Activated T-cell treated with anti-CD3 and anti-CD28 coated beads, Interleukin-2, amount 50 U/mL, for 72 hours (primary cell): Measurements from ENCODE around the gene VARS2. TPM values are rescaled to one million over a fixed set of nuclear protein-coding genes. Genes with fewer than 3 reads are reported as not detected.
"Not testable (repeated sequence)": the region's sequence is repeated elsewhere in the genome, so short reads cannot be mapped to it uniquely, and the experiment has no call there.

Experiments used
- ATAC-seq, 2 donors: fragments of 150-1000 bp; cut with Tn5 transposase; replicated peaks in 1 of 2; 2 replicates each; pipeline ENCODE4 v1.10.0; 2021; ENCODE audit warnings: moderate library complexity in 2 of 2, mild to moderate bottlenecking in 1 of 2
- DNase-seq, 2 donors: peaks; one replicate each; pipeline ENCODE4 v3.0.0; 2021 to 2022; ENCODE audit warnings: mixed read lengths in 1 of 2
- H3K27ac Mint-ChIP-seq: one replicate; pipeline ENCODE4 v1.8.0; 2022; ENCODE audit warnings: mild to moderate bottlenecking, moderate library complexity, mixed read lengths
- H3K27me3 Mint-ChIP-seq: one replicate; pipeline ENCODE4 v1.8.0; 2022; ENCODE audit warnings: low read depth, mixed read lengths
- H3K36me3 Mint-ChIP-seq, 2 donors: one replicate each; pipeline ENCODE4 v1.8.0; 2022; ENCODE audit warnings: mixed read lengths in 2 of 2, mild to moderate bottlenecking in 1 of 2; ENCODE audit not compliant: insufficient read depth in 2 of 2
- H3K4me1 Mint-ChIP-seq: one replicate; pipeline ENCODE4 v1.8.0; 2022; ENCODE audit warnings: low read depth, mixed read lengths
- H3K4me3 Mint-ChIP-seq, 2 donors: one replicate each; pipeline ENCODE4 v1.8.0; 2022; ENCODE audit warnings: mild to moderate bottlenecking in 2 of 2, mixed read lengths in 2 of 2, moderate library complexity in 2 of 2
- H3K9me3 Mint-ChIP-seq, 2 donors: one replicate each; pipeline ENCODE4 v1.8.0; 2022; ENCODE audit warnings: mixed read lengths in 2 of 2
- total RNA-seq, 2 donors: library from RNA; stranded (reverse); gene quantifications; one replicate each; pipeline ENCODE4 v1.2.3, GENCODE V29; 2022

VARS2 gene
- total RNA-seq, 2 donors from 2014 or later: 47.3 to 54.9 TPM

DNA sequence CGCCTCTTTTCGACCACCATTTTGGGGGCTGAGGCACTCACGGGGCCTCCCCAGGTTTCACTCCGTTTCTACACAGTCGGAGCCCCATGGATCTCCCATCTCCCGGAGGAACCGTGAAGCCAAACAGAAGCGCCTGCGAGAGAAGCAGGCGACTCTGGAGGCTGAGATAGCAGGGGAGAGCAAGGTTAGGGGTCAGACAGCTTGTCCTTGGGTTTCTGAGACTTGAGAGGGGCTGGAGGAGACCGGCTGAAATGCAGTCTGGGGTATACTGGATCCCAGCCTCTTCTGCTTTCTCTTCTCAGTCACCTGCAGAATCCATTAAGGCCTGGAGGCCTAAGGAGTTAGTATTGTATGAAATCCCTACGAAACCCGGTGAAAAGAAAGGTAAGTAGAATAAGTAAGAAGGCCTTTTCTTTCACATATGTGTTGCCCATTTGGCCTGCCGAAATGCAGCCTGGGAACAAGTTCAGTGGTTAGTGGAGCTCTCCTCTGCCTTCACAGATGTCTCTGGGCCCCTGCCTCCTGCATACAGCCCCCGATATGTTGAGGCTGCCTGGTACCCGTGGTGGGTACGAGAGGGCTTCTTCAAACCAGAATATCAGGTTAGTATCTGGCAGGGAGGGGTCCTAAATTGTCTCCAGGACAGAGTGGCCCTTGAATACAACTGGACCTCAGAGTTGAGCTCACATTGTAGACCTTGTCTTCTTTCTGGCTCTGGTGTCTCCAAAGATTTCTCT is 984 bp downstream of the VARS2 start:
- no peak for DNase-seq
- peaks cover 3 to 20% of the 10 kb centered on the region in 2 donors for H3K36me3 Mint-ChIP-seq
- H3K4me1 Mint-ChIP-seq: peaks cover 42% of the 10 kb centered on the region
- H3K27me3 Mint-ChIP-seq: no peaks in the 10 kb centered on the region
- peak overlapping the region; percentile 75 for H3K27ac Mint-ChIP-seq
- no peaks in the 10 kb centered on the region for H3K9me3 Mint-ChIP-seq
- ATAC-seq: no peak
- H3K4me3 Mint-ChIP-seq: peak overlapping the region; percentile 88 to 95

DNA sequence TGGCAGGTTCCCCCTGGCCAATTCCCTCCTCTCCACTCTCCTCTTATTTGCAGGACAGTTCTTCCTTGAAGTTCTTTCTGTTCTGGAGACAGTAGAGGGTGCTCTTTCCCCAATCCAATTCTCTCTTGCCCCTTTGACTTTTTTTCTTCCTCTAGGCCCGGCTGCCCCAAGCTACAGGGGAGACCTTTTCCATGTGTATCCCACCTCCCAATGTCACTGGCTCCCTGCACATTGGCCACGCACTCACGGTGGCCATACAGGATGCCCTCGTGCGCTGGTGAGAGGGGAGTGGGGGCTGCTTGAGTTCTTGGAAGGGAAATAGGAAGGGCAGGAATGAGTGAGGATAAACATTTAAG is 1.5 kb downstream of the VARS2 start:
- Mint-ChIP-seq H3K4me3 (peak overlapping the region; percentile 88 to 95), H3K27me3 (no peaks in the 10 kb centered on the region), H3K36me3 (peaks cover 3 to 22% of the 10 kb centered on the region in 2 donors), H3K27ac (no peak overlapping the region), H3K4me1 (peaks cover 42% of the 10 kb centered on the region), H3K9me3 (no peaks in the 10 kb centered on the region)
- DNase-seq (peak in 1 of 2 donors; percentile 18), ATAC-seq (no peak)

DNA sequence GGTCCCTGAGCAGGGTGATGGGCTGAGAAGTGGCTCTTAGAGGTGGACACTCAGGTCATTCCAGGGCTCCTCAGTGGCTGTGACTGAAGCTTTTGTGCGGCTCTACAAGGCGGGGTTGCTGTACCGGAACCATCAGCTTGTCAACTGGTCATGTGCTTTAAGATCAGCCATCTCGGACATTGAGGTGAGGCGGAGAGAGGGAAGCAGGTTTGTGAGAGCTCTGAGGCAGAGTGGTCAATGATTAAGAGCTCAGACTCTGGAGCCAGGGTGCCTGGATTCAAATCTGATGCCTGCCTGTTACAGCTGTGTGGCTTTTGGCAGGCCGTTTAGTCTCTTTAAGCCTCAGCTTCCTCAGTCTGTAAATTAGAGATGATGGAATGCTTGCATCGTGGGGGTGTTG is 3.0 kb downstream of the VARS2 start:
- Mint-ChIP-seq H3K27ac (no peak overlapping the region), H3K4me1 (peaks cover 33% of the 10 kb centered on the region), H3K27me3 (no peaks in the 10 kb centered on the region), H3K4me3 (no peak overlapping the region), H3K9me3 (no peaks in the 10 kb centered on the region), H3K36me3 (peaks cover 3 to 22% of the 10 kb centered on the region in 2 donors)
- ATAC-seq (no peak), DNase-seq (no peak)

DNA sequence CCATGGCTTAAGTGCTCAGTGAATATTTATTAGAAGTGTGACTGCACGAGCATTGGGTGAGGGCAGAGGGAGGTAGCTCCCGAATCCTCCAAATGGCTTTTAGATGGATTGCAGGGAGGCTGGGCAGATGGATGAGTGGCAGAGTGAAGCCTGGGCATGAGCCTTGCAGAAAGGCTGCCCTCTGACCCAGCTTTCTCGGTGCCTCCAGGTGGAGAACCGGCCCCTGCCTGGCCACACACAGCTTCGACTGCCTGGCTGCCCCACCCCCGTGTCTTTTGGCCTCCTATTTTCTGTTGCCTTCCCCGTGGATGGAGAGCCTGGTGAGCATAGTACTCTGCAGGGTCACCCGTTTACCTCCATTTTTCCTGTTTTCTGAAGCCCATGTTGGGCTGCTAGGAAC is 3.4 kb downstream of the VARS2 start:
- DNase-seq (no peak), ATAC-seq (no peak)
- peaks cover 32% of the 10 kb centered on the region for H3K4me1 Mint-ChIP-seq
- H3K36me3 Mint-ChIP-seq: peaks cover 3 to 21% of the 10 kb centered on the region in 2 donors
- no peaks in the 10 kb centered on the region for H3K27me3 Mint-ChIP-seq
- no peak overlapping the region for H3K4me3 Mint-ChIP-seq
- H3K9me3 Mint-ChIP-seq: no peaks in the 10 kb centered on the region
- H3K27ac Mint-ChIP-seq: no peak overlapping the region

DNA sequence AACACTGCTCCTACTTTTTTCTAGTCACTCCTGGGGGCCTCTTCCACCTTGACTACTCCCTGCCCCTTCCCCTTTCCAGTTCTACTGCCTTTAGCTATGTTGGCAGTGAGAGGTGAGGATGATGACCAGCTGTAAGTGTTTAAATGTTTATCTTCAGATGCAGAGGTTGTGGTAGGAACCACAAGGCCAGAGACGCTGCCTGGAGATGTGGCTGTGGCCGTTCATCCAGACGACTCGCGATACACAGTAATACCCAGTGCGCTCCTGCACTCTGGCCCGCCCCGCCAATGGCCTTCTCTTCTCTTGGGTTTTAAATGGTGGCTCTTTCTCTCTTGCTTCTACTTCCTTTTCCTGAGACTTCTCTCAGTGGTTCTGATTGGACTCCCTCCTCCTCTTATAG is 4.6 kb downstream of the VARS2 start:
- Mint-ChIP-seq H3K9me3 (no peaks in the 10 kb centered on the region), H3K4me1 (peaks cover 21% of the 10 kb centered on the region), H3K27me3 (no peaks in the 10 kb centered on the region), H3K36me3 (peaks cover 3 to 13% of the 10 kb centered on the region in 2 donors), H3K4me3 (no peak overlapping the region), H3K27ac (no peak overlapping the region)
- ATAC-seq: no peak
- no peak for DNase-seq

DNA sequence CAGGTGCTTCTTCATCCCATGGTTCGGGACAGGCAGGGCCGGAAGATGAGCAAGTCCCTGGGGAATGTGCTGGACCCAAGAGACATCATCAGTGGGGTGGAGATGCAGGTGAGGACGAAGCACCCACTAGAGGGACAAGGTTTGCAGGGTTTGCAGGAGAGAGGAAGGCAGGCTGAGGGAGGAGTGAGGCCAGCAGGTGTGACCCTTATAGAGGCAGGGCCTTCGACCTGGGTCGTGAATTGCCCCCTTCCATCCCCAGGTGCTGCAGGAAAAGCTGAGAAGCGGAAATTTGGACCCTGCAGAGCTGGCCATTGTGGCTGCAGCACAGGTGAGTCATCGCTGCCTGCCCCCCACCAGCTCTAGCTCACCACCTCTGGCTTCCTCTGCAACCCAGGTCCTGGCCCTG is 8.4 kb downstream of the VARS2 start:
- peaks cover 5% of the 10 kb centered on the region for H3K4me1 Mint-ChIP-seq
- no peak overlapping the region for H3K27ac Mint-ChIP-seq
- peaks cover 1 to 15% of the 10 kb centered on the region in 2 donors for H3K36me3 Mint-ChIP-seq
- no peaks in the 10 kb centered on the region for H3K27me3 Mint-ChIP-seq
- ATAC-seq: no peak
- no peak for DNase-seq
- H3K9me3 Mint-ChIP-seq: no peaks in the 10 kb centered on the region
- no peak overlapping the region for H3K4me3 Mint-ChIP-seq

DNA sequence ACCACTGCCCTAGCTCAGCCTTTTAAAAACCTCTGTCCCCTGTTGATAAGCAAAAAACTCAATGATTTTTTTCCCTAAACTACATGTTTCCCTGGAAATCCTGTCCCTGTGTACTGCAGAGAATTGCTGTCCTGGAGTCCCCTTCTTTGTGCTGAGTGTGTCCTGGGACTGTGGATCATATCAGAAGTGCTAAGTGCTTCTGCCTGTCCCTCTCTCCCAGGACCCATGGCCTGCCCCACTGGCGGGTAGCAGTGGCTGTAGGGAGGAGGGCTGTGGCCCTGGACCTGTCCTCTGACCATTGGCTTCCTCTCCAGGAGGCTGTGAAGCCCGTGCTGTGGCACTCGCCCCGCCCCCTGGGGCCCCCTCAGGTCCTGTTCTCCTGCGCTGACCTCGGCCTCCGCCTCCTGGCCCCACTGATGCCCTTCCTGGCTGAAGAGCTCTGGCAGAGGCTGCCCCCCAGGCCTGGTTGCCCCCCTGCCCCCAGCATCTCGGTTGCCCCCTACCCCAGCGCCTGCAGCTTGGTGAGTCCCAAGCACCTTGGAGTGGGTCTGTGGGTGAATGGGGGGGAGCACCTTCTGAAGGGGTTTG is 10.1 kb downstream of the VARS2 start:
- DNase-seq, H3K9me3 Mint-ChIP-seq, H3K4me3 Mint-ChIP-seq, H3K27ac Mint-ChIP-seq, H3K4me1 Mint-ChIP-seq, ATAC-seq, H3K27me3 Mint-ChIP-seq: not testable (repeated sequence)
- H3K36me3 Mint-ChIP-seq: peaks cover 3 to 20% of the 10 kb centered on the region in 2 donors

DNA sequence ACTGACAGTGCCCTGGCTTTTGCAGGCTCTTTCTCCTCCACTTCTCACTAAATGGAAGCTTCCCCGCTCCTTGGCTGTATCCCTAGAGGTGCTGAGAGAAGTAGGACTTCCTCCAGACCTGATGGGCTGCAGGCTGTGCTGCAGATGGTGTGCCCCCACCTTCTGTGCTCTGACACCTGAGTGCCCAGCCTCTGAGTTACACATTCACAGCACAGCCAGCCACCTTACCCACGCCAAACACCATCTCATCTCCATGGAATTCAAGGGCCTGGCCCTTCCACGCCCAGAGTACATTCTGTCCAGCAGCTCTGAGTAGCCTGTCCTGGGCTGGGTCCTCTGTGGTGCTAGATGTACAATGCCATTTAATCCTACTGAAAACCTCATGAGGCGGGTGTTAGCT is 12.6 kb downstream of the VARS2 start:
- peaks cover 3 to 18% of the 10 kb centered on the region in 2 donors for H3K36me3 Mint-ChIP-seq
- H3K27me3 Mint-ChIP-seq: no peaks in the 10 kb centered on the region
- ATAC-seq (no peak), DNase-seq (no peak)
- H3K9me3 Mint-ChIP-seq: peaks cover 3 to 4% of the 10 kb centered on the region in 2 donors
- H3K27ac Mint-ChIP-seq: no peak overlapping the region
- no peak overlapping the region for H3K4me3 Mint-ChIP-seq
- no peaks in the 10 kb centered on the region for H3K4me1 Mint-ChIP-seq

DNA sequence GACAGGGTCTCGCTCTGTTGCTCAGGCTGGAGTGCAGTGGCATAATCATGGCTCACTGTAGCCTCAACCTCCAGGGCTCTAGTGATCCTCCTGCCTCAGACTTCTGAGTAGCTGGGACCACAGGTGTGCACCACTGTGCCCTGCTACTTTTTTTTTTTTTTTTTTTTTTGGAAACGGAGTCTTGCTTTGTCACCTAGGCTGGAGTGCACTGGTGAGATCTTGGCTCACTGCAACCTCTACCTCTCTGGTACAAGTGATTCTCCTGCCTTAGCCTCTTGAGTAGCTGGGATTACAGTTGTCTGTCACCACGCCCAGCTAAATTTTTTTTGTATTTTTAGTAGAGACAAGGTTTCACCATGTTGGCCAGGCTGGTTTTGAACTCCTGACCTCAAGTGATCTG is 13.0 kb downstream of the VARS2 start:
- not testable (repeated sequence) for DNase-seq, H3K9me3 Mint-ChIP-seq, H3K4me1 Mint-ChIP-seq, H3K27ac Mint-ChIP-seq, H3K4me3 Mint-ChIP-seq, H3K27me3 Mint-ChIP-seq, ATAC-seq
- peaks cover 3 to 18% of the 10 kb centered on the region in 2 donors for H3K36me3 Mint-ChIP-seq

DNA sequence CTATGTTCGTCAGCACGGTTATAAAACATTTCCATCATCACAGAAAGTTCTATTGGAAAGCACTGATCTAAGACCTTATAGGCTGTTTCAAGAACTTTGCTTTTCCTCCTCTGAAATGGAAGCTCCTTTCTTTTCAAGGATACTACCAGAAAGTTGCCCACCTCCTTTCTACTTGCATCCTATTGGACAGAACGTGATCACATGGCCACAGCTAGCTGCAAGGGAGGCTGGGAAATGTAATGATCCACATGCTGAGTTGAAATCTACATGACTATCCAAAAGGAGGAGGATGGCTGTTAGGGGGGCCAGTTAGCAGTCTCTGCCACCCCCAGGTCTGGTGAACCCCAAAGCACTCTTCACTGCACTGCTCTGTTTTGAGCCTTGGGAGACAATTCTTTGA is 14.6 kb downstream of the VARS2 start:
- H3K36me3 Mint-ChIP-seq: peaks cover 3 to 16% of the 10 kb centered on the region in 2 donors
- H3K4me1 Mint-ChIP-seq: no peaks in the 10 kb centered on the region
- peaks cover 3 to 4% of the 10 kb centered on the region in 2 donors for H3K9me3 Mint-ChIP-seq
- no peaks in the 10 kb centered on the region for H3K27me3 Mint-ChIP-seq
- ATAC-seq: no peak
- no peak overlapping the region for H3K4me3 Mint-ChIP-seq
- no peak overlapping the region for H3K27ac Mint-ChIP-seq
- DNase-seq: no peak

DNA sequence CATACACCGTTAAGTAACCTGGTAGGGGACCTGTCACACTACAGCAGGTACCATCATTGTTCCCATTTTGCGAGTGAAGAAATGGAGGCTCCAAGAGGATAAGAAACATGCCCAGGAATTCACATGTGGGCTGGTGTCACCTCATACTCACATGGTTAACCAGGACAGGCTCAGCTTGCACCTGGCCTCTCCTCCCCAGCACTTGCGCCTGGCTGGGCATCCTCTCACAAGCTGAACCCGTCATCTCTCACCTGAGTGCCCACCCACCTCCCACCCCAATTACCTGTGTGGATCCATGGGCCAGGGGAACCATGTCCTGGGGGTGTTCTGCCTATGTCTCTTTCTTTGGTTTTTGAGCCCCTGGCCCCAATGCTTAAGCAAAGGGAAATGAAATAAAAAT is 16.5 kb downstream of the VARS2 start:
- H3K9me3 Mint-ChIP-seq: peaks cover 3 to 4% of the 10 kb centered on the region in 2 donors
- peaks cover 3 to 14% of the 10 kb centered on the region in 2 donors for H3K36me3 Mint-ChIP-seq
- H3K4me1 Mint-ChIP-seq: peaks cover 6% of the 10 kb centered on the region
- H3K4me3 Mint-ChIP-seq: no peak overlapping the region
- no peaks in the 10 kb centered on the region for H3K27me3 Mint-ChIP-seq
- ATAC-seq: no peak
- H3K27ac Mint-ChIP-seq: no peak overlapping the region
- no peak for DNase-seq

DNA sequence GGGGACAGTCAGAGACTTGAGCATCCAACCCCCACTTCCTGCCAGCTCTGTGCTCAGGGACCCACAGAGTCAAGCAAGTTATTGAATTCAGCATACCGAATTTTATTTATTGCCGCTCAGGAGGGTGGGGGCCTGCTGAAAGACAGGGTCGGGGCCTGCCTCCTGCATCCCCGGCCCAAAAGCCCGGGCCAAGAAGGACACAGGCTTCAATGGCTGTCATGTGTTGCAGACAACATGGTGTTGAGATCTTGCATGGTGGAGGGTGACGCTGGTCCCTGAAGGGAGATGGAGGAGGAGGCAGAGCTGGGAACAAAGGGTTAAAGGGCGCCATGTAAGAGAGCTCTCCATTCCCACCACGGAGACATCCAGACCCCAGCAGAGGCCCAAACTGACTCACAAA is 17.2 kb downstream of the VARS2 start:
- Mint-ChIP-seq H3K4me1 (peaks cover 7% of the 10 kb centered on the region), H3K27me3 (peaks cover under 1% of the 10 kb centered on the region), H3K36me3 (peaks cover 3 to 14% of the 10 kb centered on the region in 2 donors), H3K9me3 (peaks cover 3 to 4% of the 10 kb centered on the region in 2 donors), H3K4me3 (no peak overlapping the region), H3K27ac (no peak overlapping the region)
- ATAC-seq: no peak
- no peak for DNase-seq

DNA sequence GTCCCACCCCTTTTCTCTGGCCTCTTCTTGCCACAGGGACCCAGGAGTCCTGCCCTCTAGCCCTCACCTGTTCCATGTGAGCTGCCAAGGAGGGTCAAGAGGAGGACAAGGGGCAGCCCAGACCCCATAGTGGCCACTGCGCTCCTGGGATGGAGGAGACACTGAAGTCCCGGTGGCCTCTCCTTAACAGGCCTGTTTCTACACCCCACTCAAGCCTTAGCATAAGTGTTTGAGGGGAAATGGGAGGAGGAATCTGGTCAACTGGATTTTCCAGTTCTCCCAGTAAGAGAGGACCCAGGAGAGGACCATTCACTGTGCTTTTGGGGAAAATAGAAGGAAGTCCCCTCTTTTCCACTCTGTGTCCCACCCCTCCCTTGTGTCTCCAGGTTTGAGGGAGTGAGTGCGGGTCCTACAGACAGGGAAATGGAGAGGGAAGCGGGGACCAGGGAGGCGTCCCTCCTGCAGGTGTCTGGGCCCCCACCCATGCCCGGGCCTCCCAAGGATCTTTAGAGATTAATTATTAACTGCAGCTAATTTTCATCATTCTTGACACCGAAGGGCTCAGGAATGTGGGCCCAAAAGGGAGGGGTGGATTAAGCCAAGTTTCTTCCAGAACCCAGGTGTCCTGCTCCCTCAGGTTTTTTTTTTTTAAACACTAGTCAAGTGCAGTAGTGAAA is 18.1 kb downstream of the VARS2 start, which contains the start of gene SFTA2:
SFTA2 (minus strand) TSS at position 202 of the 677 bp plus-strand sequence; CDS start at position 128, 74 bp downstream.
- H3K9me3 Mint-ChIP-seq: peaks cover 3 to 4% of the 10 kb centered on the region in 2 donors
- H3K27ac Mint-ChIP-seq: no peak within 1 kb of the TSS
- peaks cover 7% of the 10 kb centered on the region for H3K27me3 Mint-ChIP-seq
- no peak for DNase-seq
- peaks cover 7% of the 10 kb centered on the region for H3K4me1 Mint-ChIP-seq
- H3K36me3 Mint-ChIP-seq: peaks cover 3 to 14% of the 10 kb centered on the region in 2 donors
- H3K4me3 Mint-ChIP-seq: no peak within 1 kb of the TSS
- ATAC-seq: no peak
